ENCODE data around the gene MYO16. TPM values are rescaled to one million over a fixed set of nuclear protein-coding genes. Genes with fewer than 3 reads are reported as not detected.

MYO16 gene
- polyA plus RNA-seq, 4 donors, result 0.38 to 0.55 (median 0.46) TPM

DNA sequence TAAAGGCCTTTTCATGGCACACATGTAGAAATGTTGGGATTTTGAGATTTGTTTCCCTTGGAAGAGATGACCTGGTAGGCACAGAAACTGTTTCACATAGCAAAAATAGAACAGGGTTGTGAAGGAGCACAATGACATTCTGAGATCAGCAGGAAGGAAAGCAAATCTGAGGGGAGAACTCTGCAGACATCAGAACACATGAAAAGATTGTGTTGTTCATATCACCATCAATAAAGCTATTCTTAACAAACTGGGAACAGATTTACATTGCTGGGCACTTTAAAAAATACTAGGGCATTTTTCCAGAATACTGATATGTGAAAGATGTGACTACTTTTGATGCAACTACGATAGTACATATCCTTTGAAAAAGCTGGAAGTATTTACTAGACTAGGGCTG lies 481.7 kb downstream of the MYO16 start:
- no peak for DNase-seq (ENCODE audit: low read depth in 4 of 4, low spot score in 2 of 4)

DNA sequence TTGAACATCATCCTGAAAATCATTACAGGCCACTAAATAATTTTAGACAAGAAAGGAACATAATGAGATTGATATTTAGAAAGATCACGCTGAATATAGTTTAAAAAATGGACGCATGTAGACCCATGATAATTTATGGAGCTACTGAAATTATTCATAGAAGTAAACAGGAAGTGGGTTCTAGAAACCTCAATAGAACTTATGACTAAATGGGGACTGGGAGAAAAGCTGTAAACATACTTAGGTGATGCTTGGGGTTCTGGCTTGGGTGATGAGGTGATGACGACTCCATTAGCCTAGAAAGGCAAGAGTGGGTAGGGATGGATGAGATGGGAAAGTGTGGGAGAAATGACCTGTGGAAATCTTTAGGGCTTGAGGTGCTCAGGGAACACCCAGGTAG lies 484.0 kb downstream of the MYO16 start:
- no peak for DNase-seq (ENCODE audit: low read depth in 4 of 4, low spot score in 2 of 4)

DNA sequence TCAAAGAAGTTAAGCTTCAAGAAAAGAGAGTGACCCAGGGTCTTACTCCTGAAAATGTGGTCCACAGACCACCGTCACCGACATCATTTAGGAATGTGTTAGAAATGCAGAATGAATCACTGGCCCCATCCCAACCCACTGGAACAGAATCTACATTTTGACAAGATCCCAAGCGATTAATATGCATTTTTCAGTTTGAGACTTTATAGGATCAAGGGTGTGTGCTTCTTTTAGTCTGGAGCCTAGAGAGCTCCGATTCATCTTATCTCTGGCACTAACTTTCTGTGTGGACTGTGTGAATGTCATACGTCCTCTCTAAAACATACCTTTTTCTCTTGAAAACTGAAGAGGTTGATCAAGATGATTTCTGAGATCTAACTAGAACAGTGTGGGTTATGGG lies 484.8 kb downstream of the MYO16 start:
- no peak for DNase-seq (ENCODE audit: low read depth in 4 of 4, low spot score in 2 of 4)

DNA sequence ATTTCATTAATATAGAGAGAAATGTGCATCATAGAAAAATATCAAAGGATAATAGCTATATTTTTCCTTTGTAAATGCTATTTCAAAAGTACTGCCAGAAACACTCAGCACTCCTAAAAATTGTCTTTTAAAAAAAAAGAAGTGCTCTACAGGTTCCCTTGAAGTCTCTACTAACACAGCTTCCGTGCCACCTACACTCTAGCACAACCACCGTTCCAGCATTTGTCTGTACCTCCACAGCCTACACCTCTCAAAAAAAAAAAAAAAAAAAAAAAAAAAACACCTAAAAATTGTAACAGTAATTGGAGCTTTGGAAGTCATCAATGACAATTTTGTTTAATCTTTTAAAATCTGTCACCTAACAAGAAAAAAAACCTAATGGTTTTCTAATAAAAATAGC lies 485.6 kb downstream of the MYO16 start:
- no peak for DNase-seq (ENCODE audit: low read depth in 4 of 4, low spot score in 2 of 4)

DNA sequence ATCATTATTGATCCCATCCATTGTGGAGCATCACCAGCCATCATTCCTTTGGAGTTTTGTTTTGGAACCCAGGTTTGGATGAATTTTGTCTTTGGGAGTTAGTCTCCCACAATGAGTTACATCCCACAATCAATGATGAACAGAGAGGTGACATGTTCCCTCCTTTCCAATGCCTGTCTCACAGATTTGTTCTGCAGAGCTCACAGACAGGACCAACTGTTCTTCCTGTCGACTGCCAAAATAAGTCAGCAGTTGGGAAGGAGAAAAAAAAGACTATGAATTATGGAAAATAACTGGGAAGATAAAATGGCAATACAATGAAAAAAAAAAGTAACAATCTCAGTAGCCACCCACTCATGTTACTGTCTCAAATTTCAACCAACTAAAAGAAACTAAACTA lies 489.1 kb downstream of the MYO16 start:
- DNase-seq (ENCODE audit: low read depth in 4 of 4, low spot score in 2 of 4), result no peak

DNA sequence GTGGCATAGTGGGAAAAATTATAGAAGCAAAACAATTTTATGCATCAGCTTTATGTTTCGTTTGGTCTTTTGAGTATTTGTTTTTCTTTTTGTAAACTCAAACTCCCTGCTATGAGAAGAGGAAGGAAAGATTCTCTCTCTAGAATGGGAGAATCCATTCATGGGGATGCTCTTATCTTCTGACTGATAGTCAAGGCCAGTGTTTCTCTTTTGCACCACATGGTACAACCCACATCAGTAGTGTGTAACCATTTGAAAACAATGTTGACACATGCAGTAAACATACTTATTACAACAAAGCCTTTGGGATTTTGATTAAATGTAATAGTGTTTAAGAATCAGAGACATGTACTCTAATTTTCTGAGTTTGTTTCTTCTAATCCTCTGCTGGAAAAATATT lies 490.5 kb downstream of the MYO16 start:
- no peak for DNase-seq (ENCODE audit: low read depth in 4 of 4, low spot score in 2 of 4)

DNA sequence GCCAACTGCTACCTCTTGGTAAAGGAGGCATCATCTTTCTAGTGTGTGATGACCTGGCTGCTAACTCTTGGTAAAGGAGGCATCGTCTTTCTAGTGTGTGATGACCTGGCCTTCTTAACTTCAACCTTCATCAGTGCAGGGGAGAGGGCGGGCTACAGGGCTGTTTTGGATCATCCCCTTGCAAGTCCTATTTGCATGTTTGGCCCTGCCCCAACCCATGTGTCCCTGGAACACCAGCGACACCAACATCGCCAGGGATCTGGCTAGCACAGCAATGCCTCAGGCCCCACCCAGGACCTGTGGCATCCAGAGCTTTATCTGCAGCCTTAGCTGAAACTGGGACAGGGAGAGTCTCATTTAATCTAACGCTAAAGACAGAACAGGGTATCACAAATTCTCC lies 492.4 kb downstream of the MYO16 start:
- no peak for DNase-seq (ENCODE audit: low read depth in 4 of 4, low spot score in 2 of 4)

DNA sequence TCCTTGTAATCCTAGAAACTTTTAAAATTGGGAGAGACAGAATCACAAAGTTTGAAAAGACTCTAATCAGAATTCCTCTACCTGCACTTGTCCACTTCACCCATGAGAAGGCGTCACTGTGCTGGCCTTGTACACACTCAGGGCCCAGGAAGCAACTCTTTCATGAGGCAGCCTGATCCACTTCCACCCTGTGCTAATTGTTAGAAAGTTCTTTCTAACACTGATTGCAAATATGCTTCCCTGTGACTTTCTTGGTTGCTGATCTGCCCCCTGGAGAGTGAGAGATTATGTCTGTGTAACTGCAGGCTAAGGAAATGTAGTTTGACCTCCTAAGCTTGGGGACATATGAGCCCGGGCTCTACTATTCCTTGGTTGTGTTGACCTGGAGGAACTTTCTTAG lies 494.6 kb downstream of the MYO16 start:
- DNase-seq (ENCODE audit: low read depth in 4 of 4, low spot score in 2 of 4), result no peak

DNA sequence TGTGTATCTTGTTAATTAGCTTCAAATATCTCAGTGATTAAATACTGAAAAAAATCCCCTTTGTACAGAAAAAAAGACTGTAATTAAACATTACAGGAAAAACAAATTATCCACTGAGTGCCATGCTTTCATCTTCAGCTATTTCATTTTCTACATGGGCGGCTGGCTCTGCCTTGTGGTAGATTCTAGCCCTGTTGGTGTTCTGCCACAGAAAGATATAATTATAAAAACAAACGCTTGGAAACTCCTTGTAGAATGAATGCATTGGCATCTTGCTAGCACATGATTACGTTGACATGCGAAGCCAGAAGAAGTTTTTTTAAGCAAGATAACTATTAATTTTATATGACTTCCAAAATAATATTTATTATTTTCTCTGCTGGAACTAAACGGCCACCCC lies 496.8 kb downstream of the MYO16 start:
- no peak for DNase-seq (ENCODE audit: low read depth in 4 of 4, low spot score in 2 of 4)

DNA sequence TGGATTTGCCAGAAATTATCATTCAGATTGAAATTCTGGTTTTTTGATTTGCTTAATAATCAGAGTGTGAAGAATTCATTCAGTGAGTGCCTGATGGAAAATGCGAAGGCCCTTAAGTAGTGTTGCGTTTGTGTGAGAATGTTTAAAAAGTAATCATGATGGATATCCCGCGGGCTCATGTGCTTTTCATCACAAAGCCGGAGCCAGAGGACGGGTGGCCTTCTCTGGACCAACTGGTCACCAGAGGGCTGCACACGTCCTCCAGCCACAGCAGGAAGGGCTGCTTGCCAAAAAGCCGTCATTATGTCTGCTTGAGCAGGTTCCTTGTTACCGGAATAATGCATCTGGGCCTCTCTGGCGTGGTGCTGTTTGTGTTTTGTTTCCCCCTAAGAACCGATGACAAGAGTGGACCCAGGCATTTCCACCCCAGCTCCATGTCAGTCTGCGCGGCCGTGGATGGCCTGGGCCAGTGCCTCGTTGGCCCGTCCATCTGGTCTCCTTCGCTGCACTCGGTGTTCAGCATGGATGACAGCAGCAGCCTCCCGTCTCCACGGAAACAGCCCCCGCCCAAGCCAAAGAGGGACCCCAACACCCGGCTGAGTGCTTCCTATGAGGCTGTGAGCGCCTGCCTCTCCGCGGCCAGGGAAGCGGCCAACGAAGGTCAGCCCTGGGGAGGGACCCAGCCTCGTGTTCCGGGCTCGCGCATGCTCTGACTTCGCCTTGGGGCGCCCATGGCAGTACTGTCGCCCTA lies 497.7 kb downstream of the MYO16 start:
- DNase-seq (ENCODE audit: low read depth in 4 of 4, low spot score in 2 of 4), result no peak

DNA sequence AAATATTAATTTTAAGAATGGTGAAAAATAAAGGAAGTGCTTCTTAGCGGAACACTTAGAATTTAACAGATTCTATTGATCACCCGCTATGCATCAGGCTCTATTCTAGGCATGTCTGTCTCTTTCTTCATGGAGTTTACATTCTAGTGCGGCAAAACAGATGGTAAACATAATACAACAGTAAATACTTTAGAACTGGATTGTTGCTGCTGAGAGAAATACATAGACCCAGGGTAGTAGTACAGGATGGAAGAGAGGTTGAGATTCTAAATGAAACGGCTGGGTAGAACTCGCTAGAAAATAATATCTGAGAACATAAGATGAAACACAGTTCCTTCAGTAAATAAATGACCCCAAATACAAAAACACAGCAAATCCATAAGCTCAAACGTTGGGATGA lies 498.7 kb downstream of the MYO16 start:
- DNase-seq (ENCODE audit: low read depth in 4 of 4, low spot score in 2 of 4), result no peak

DNA sequence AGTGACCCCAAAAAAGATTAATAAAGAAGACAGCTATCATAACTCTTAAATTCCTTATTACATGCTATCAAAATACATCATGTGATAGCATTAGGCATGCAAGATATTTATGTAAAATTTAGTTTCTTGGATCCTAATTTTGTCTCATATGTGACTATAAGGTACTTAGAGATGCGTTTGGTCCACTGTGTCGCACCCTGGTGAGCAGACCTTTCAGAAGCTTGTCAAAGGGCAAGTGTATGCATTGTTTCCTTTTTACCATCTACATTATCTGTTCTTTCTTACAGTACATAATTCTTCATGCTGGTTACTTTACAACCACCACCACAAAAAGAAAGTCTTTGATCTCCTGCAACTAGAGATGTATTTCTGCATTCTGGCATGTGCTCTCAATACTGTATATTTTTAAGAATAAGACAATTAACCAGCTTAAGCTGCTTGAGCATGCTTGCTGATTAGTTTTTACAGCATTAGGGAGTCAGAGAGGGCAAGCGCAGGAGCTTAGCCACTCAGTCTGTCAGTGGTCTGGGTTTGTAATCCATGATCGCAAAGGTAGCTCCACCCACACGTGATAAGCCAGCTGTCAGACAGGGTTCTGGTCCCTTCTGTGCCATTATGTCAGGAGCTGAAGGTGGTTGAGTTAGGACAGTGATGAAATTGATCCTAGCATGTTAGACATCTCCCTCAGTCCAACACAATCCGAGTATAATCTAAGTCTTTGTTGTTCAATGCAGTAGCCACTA lies 500.9 kb downstream of the MYO16 start:
- no peak for DNase-seq (ENCODE audit: low read depth in 4 of 4, low spot score in 2 of 4)

DNA sequence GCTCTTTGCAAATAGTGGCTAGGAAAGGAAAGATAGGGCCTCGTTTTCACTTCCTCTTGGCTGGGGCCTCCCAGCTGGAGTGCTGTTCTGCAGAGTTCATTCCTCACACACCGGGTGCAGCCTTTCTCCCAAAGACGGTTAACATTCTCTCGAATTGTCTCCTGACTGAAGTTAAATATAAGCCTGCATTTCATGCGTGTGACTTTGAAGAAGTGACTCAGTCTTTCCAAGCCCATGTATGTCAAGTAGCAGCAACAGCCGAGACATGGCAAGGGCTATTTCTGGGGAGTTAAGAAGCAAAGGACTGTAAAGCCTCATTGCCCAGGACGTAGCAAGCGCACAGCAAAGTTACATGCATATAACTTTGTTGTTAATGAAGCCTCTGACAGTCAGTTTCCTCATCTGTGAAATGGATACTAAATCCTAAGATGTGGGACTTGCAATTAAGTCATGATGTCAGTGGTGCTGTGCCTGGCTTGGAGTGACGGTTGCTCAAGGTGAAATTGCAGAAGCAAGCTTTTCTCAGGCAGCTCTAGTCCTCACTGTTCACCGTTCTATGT lies 502.4 kb downstream of the MYO16 start:
- DNase-seq (ENCODE audit: low read depth in 4 of 4, low spot score in 2 of 4), result no peak

DNA sequence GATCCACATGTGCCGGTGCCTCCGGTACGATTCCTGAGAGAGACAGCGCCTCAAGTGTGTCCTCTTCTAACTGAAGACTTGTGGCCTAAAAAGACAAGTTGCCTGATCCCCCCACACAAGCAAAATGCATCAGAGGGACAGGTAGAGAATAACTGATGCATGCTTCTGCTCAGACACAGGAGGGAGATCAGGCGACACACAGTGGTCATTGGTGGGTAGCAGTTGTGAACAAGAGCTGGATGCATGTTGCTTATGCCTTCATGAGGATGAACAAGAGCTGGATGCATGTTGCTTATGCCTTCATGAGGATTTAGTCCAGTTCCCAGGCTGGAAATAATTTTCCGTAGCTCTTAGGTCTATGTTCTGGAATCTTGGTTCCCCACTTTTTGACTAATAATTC lies 505.6 kb downstream of the MYO16 start:
- DNase-seq (ENCODE audit: low read depth in 4 of 4, low spot score in 2 of 4), result no peak

DNA sequence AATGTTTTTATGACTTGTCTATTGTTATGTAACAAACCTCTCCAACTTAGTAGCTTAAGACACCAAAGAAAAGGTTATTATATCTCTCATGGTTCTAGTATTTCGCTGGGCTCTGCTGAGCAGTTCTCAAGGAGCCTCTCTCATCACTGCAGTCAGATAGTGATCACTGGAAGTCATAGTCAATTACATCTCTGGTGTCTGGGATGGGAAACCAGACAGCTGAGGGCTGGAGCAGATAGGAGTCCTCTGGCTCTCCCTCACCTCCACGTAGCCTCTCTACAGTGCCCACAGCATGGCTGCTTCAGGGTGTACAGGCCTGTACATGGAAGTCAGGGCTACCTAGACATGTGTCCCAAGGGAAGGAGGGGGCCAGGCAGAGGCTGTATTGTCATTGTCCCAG lies 507.5 kb downstream of the MYO16 start:
- DNase-seq (ENCODE audit: low read depth in 4 of 4, low spot score in 2 of 4), result no peak

DNA sequence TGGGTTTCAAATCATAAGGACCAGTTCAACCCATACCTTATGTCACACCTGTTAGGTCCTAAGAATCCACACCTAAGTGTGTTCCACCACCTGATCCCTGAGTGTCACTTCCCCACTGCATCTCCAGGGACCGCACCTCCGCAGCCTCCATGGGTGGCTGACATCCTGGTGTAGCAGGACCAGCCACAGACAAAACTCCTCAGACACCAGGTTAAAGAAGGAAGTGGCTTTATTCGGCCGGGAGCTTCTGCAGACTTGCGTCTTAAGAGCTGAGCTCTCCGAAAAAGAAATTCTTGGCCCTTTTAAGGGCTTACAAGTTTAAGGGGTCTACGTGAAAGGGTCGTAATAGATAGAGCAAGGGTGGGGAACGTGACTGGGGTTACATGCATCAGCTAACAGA lies 509.9 kb downstream of the MYO16 start:
- DNase-seq (ENCODE audit: low read depth in 4 of 4, low spot score in 2 of 4), result no peak

DNA sequence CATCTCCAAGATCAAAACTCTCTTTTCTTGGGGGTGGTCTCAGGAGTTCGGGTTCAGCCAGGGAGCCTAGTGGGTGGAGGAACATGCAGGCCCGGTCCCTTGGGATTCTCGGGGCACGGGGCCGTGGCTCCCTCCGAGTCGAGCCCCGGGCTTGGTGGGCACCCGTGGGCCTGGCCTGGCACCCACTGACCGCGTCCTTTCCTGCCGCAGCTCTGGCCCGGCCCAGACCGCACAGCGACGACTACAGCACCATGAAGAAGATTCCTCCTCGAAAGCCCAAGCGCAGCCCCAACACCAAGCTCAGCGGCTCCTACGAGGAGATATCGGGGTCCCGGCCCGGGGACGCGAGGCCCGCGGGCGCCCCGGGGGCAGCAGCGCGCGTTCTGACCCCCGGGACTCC lies 510.6 kb downstream of the MYO16 start:
- DNase-seq (ENCODE audit: low read depth in 4 of 4, low spot score in 2 of 4), result no peak

DNA sequence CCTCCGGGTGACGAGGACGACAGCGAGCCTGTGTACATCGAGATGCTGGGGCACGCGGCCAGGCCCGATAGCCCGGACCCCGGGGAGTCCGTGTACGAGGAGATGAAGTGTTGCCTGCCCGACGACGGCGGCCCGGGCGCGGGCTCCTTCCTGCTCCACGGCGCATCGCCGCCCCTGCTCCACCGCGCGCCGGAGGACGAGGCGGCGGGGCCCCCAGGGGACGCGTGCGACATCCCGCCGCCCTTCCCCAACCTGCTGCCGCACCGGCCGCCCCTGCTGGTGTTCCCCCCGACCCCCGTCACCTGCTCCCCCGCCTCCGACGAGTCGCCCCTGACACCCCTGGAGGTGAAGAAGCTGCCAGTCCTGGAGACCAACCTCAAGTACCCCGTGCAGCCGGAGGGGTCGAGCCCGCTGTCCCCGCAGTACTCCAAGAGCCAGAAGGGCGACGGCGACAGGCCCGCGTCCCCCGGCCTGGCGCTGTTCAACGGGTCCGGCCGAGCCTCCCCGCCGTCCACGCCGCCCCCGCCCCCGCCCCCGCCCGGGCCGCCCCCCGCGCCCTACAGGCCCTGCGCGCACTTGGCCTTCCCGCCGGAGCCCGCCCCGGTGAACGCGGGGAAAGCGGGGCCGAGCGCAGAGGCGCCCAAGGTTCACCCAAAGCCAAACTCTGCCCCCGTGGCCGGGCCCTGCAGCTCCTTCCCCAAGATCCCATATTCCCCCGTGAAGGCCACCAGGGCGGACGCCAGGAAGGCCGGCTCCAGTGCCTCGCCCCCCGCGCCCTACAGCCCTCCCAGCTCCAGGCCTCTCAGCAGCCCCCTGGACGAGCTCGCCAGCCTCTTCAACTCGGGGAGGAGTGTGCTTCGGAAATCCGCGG lies 511.3 kb downstream of the MYO16 start:
- no peak for DNase-seq (ENCODE audit: low read depth in 4 of 4, low spot score in 2 of 4)

DNA sequence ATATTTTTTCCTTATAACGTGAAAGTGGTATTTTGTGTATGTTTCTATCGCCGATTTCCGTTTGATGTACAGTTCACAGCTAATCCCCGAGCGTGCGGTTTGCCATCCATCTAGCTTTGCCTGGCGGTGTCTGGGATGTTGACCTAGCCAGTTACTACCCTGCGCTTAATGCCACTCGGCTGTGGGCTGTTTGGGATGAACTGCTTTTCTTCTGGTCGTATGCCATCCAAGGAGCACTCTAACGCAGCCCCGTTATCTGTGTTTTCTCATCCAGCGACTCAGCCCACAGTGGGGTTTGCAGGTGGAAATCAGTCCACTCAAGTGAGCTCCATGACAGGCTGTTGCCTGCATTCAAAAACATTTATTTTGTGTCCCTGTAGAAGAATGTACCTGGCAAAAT lies 512.3 kb downstream of the MYO16 start:
- no peak for DNase-seq (ENCODE audit: low read depth in 4 of 4, low spot score in 2 of 4)

DNA sequence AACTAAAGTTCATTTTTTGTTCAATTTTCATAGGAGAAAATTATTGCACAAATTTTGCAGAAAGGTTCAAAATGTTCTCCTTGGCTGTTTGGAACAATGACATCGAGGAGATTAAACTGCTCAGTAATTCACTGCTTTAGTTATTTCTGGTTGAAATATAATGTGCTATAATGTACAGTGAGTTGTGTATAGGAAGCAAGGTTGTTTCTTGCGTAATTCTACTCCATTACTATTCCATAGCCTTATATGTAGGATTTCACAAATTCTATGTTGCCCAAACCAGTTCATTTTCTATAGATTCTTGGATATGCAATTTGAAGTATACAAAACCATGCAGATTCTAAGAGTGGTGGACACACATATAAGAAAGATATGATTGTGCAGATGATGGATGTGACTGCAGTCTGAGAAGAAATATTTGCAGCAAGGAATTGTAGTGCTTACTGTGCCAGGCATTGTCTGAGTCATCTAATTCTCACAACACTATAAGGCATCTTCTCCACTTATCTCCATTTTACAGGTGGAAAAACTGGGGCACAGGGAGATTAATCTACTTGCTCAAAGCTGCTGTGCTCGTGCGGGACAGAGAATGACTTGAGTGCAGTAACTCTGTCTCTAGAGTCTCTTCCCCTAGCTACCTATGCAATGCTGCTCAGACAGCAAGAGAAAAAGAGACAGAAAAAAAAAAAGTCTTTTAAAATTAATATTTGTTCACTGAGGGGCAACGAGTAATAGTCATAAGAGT lies 515.5 kb downstream of the MYO16 start:
- DNase-seq (ENCODE audit: low read depth in 4 of 4, low spot score in 2 of 4), result no peak
